Activated B cell treated with CpG ODN at 0.5 μM for 24 hours (primary cell): ENCODE results near the gene ST6GALNAC3. TPM values are rescaled to one million over a fixed set of nuclear protein-coding genes. Genes with fewer than 3 reads are reported as not detected.

Source experiments
- ATAC-seq: fragments of 200-7000 bp; cut with Tn5 transposase; one replicate; pipeline ENCODE4 v1.10.0; 2021; ENCODE audit warnings: low read depth, mild to moderate bottlenecking, moderate library complexity
- CTCF ChIA-PET: fragments of 350-600 bp; sonication (Branson Sonifier 250); formaldehyde crosslinking; loops from one replicate; lab custom pipeline; 2021; ENCODE audit warnings: antibody characterized with exemption; lab: Charles Lee
- POLR2A ChIA-PET: fragments of 350-600 bp; sonication (Branson Sonifier 250); formaldehyde crosslinking; loops from one replicate; lab custom pipeline; 2021; ENCODE audit warnings: antibody characterized with exemption; lab: Charles Lee
- DNase-seq: peaks from one replicate; pipeline ENCODE4 v3.0.0; 2022
- H3K27ac Mint-ChIP-seq: one replicate; pipeline ENCODE4 v1.8.0; 2020; ENCODE audit warnings: mixed read lengths
- H3K27me3 Mint-ChIP-seq: one replicate; pipeline ENCODE4 v1.8.0; 2021; ENCODE audit warnings: mixed read lengths
- H3K36me3 Mint-ChIP-seq: one replicate; pipeline ENCODE4 v1.8.0; 2021; ENCODE audit warnings: low read depth, mixed read lengths
- H3K4me1 Mint-ChIP-seq: one replicate; pipeline ENCODE4 v1.8.0; 2021; ENCODE audit warnings: mixed read lengths
- H3K4me3 Mint-ChIP-seq: one replicate; pipeline ENCODE4 v1.8.0; 2020; ENCODE audit warnings: mild to moderate bottlenecking, mixed read lengths
- H3K9me3 Mint-ChIP-seq: one replicate; pipeline ENCODE4 v1.8.0; 2020; ENCODE audit warnings: mixed read lengths
- intact Hi-C: fragments of 100-400 bp; cut with micrococcal nuclease; formaldehyde crosslinking; loops from one replicate; pipeline ENCODE4 v1.15.1; 2024
- total RNA-seq: library from RNA; stranded (reverse); gene quantifications from 2 replicates; pipeline ENCODE4 v1.2.3, GENCODE V29; 2022
- TF ChIP-seq, protein P1 (sequence below): fragments of 200-600 bp; IDR thresholded peaks from one replicate; pipeline ENCODE4 v1.8.0; 2022; ENCODE audit warnings: antibody characterized with exemption, mild to moderate bottlenecking

Gene ST6GALNAC3
- total RNA-seq, 1 donor from 2014 or later = 12.6 TPM

- ATAC-seq (no peak), DNase-seq (no peak)
- Mint-ChIP-seq H3K4me1 (peaks cover 6% of the 10 kb centered on the region), H3K9me3 (peaks cover 3% of the 10 kb centered on the region), H3K4me3 (no peak overlapping the region), H3K27ac (no peak overlapping the region), H3K27me3 (no peaks in the 10 kb centered on the region), H3K36me3 (no peaks in the 10 kb centered on the region)
- ChIA-PET CTCF (no interaction called here), POLR2A (no interaction called here)
- intact Hi-C loops = no loop called here
- TF ChIP-seq, protein P1, sequence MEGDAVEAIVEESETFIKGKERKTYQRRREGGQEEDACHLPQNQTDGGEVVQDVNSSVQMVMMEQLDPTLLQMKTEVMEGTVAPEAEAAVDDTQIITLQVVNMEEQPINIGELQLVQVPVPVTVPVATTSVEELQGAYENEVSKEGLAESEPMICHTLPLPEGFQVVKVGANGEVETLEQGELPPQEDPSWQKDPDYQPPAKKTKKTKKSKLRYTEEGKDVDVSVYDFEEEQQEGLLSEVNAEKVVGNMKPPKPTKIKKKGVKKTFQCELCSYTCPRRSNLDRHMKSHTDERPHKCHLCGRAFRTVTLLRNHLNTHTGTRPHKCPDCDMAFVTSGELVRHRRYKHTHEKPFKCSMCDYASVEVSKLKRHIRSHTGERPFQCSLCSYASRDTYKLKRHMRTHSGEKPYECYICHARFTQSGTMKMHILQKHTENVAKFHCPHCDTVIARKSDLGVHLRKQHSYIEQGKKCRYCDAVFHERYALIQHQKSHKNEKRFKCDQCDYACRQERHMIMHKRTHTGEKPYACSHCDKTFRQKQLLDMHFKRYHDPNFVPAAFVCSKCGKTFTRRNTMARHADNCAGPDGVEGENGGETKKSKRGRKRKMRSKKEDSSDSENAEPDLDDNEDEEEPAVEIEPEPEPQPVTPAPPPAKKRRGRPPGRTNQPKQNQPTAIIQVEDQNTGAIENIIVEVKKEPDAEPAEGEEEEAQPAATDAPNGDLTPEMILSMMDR = no peak
These were observed 307.0 kb downstream of the ST6GALNAC3 start for GRCh38 chr1:76381450-76382097.

GRCh38 chr1:76388261-76388660 is 313.7 kb downstream of the ST6GALNAC3 start:
- CTCF ChIA-PET = no interaction called here
- TF ChIP-seq, protein P1 = no peak
- Mint-ChIP-seq H3K4me1 (no peaks in the 10 kb centered on the region), H3K27ac (no peak overlapping the region), H3K9me3 (peaks cover 3% of the 10 kb centered on the region), H3K36me3 (no peaks in the 10 kb centered on the region), H3K27me3 (no peaks in the 10 kb centered on the region), H3K4me3 (no peak overlapping the region)
- ATAC-seq = no peak
- intact Hi-C loops = no loop called here
- POLR2A ChIA-PET = no interaction called here
- no peak for DNase-seq

- no peaks in the 10 kb centered on the region for H3K36me3 Mint-ChIP-seq
- H3K4me3 Mint-ChIP-seq = no peak overlapping the region
- H3K4me1 Mint-ChIP-seq = no peaks in the 10 kb centered on the region
- no peaks in the 10 kb centered on the region for H3K9me3 Mint-ChIP-seq
- ATAC-seq = no peak
- ChIA-PET POLR2A (no interaction called here), CTCF (no interaction called here)
- TF ChIP-seq, protein P1 = no peak
- no peaks in the 10 kb centered on the region for H3K27me3 Mint-ChIP-seq
- no peak overlapping the region for H3K27ac Mint-ChIP-seq
- DNase-seq = no peak
- intact Hi-C loops = no loop called here
These were observed 315.9 kb downstream of the ST6GALNAC3 start for GRCh38 chr1:76390456-76390855.

GRCh38 chr1:76395059-76395458 is 320.5 kb downstream of the ST6GALNAC3 start:
- ChIA-PET CTCF (no interaction called here), POLR2A (no interaction called here)
- intact Hi-C loops = no loop called here
- H3K36me3 Mint-ChIP-seq = no peaks in the 10 kb centered on the region
- no peaks in the 10 kb centered on the region for H3K27me3 Mint-ChIP-seq
- no peak overlapping the region for H3K4me3 Mint-ChIP-seq
- TF ChIP-seq, protein P1 = no peak
- no peaks in the 10 kb centered on the region for H3K4me1 Mint-ChIP-seq
- ATAC-seq = no peak
- no peaks in the 10 kb centered on the region for H3K9me3 Mint-ChIP-seq
- no peak for DNase-seq
- H3K27ac Mint-ChIP-seq = no peak overlapping the region

DNA sequence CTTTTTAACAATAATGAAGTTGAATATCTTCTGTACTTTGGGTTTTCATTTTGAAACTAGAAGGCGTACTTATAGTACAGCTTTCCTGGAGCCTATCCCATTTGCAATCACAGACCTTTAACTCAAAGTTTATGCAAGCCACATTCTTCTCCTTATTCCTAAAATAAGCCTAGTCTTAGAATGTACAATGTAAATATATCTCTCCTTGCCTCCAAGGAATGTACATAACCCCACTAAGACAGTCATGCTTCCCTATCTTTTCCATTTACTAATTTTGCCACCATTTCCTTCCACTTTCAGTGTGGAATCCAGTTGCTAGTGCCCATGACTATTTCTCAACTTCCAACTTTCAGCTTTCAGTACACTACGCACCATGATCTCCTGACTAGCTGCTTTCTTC is 327.6 kb downstream of the ST6GALNAC3 start:
- POLR2A ChIA-PET = no interaction called here
- Mint-ChIP-seq H3K36me3 (peaks cover 5% of the 10 kb centered on the region), H3K4me1 (no peaks in the 10 kb centered on the region), H3K27me3 (no peaks in the 10 kb centered on the region), H3K4me3 (no peak overlapping the region), H3K9me3 (peaks cover 10% of the 10 kb centered on the region), H3K27ac (no peak overlapping the region)
- TF ChIP-seq, protein P1 = no peak
- no peak for DNase-seq
- intact Hi-C loops = no loop called here
- CTCF ChIA-PET = no interaction called here
- no peak for ATAC-seq
